GM20000 (cell line): ENCODE data around the gene KTI12.
A peak's percentile ranks its signal among the peaks of the same experiment; 100 is the strongest.
"Not testable (repeated sequence)": the region's sequence is repeated elsewhere in the genome, so short reads cannot be mapped to it uniquely, and the experiment has no call there.

ENCODE experiments used
- DNase-seq: peaks from one replicate; pipeline ENCODE4 v3.0.0; 2012; ENCODE audit warnings: low spot score
- CTCF ChIP-seq: IDR thresholded peaks from 2 replicates; pipeline ENCODE4 v1.5.1; 2012; ENCODE audit warnings: mild to moderate bottlenecking, control low read depth; ENCODE audit errors: extremely low read depth, missing control alignments

KTI12 gene

GRCh38 chr1:52008071-52008809 lies 25.4 kb downstream of the KTI12 start:
- TF ChIP-seq CTCF, result no peak
- no peak for DNase-seq

- TF ChIP-seq CTCF, result no peak
- no peak for DNase-seq
Observed at GRCh38 chr1:52007215-52008002, 26.2 kb downstream of the KTI12 start.

- not testable (repeated sequence) for DNase-seq
Observed at GRCh38 chr1:52006081-52006553, 27.5 kb downstream of the KTI12 start.

GRCh38 chr1:52005548-52005947 lies 28.1 kb downstream of the KTI12 start:
- DNase-seq, result not testable (repeated sequence)

- TF ChIP-seq CTCF, result no peak
- no peak for DNase-seq
Observed at GRCh38 chr1:52003877-52004276, 29.7 kb downstream of the KTI12 start.

GRCh38 chr1:52002038-52002917 lies 31.3 kb downstream of the KTI12 start:
- peak; percentile 85 for DNase-seq
- peak; percentile 91 for TF ChIP-seq CTCF

- TF ChIP-seq CTCF, result no peak
- no peak for DNase-seq
Observed at GRCh38 chr1:51998701-51999100, 34.9 kb downstream of the KTI12 start.

- DNase-seq, result no peak
- no peak for TF ChIP-seq CTCF
Observed at GRCh38 chr1:51997974-51998382, 35.6 kb downstream of the KTI12 start.
